ENCODE data around the gene CCND3.

- no peak for TF ChIP-seq CTCF (IDR thresholded peaks at IDR 0.05; ENCODE audit: poor library complexity)
- no peak for TF ChIP-seq EZH2phosphoT487 (IDR thresholded peaks at IDR 0.05; ENCODE audit: low read depth, severe bottlenecking, unreplicated experiment)
These were observed 44.7 kb upstream of the CCND3 start for GRCh38 chr6:41986339-41986738.

Measured in hepatocyte (in vitro differentiated cells).